OCI-LY3 (cell line): ENCODE results near the gene PCDH18.

Experiments
- EZH2phosphoT487 ChIP-seq: fragments of 200-600 bp; shearing (Covaris generic); IDR thresholded peaks from 2 replicates; pipeline ENCODE4 v1.6.1; 2018; ENCODE audit warnings: antibody characterized with exemption, mixed run types, low read depth
- TF ChIP-seq, protein P1 (sequence below): fragments of 200-600, 300-600 bp; sonication (generic); IDR thresholded peaks from 2 replicates; pipeline ENCODE4 v1.5.1; 2014; ENCODE audit warnings: antibody characterized with exemption, low read length, low read depth

DNA sequence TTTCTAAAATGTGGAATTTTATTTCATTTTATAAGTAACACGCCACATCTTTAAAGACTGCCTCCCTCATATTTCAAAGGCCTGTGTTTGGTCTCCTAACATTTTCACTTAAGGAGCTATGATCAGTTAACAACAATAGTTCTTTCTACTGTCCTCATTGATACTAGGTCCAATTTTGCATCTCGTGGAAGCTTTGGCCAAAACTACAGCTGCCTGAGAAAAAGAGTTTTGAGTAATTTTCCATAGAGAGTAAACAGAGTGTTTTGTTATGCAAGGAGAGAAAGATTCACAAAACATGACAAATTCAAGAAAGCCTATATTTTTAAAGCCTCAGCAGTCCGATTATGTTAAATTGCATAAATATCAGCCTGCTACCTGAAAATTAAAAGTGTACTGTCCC is 11.4 kb upstream of the PCDH18 start:
- TF ChIP-seq, protein P1, sequence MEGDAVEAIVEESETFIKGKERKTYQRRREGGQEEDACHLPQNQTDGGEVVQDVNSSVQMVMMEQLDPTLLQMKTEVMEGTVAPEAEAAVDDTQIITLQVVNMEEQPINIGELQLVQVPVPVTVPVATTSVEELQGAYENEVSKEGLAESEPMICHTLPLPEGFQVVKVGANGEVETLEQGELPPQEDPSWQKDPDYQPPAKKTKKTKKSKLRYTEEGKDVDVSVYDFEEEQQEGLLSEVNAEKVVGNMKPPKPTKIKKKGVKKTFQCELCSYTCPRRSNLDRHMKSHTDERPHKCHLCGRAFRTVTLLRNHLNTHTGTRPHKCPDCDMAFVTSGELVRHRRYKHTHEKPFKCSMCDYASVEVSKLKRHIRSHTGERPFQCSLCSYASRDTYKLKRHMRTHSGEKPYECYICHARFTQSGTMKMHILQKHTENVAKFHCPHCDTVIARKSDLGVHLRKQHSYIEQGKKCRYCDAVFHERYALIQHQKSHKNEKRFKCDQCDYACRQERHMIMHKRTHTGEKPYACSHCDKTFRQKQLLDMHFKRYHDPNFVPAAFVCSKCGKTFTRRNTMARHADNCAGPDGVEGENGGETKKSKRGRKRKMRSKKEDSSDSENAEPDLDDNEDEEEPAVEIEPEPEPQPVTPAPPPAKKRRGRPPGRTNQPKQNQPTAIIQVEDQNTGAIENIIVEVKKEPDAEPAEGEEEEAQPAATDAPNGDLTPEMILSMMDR, result no peak
- no peak for TF ChIP-seq EZH2phosphoT487
